ENCODE data around the gene SLC17A7.

The SLC17A7 gene

DNA sequence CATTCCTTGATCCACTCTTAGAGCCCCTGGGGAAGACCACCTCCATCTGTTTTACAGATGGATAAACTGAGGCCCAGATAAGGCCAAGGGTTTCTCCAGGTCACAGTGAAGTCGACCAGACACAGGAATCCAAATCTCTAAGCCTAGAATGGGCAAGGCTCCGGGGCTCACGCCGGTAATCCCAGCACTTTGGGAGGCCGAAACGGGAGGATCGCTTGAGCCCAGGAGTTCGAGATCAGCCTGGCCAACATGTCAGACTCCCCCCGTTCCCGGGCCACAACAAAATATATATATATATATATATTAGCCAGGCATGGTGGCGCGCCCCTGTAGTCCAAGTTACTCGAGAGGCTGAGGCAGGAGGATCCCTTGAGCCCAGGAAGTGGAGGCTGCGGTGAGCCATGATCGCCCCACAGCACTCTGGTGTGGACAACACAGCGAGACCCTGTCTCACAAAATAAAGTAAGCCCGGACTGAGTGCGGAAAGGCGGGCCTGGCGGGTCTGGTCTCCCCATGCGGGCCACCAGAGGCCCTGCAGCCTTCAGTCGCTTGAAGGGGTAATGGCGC is 45.5 kb upstream of the SLC17A7 start:
- Histone ChIP-seq H3K9ac (ENCODE audit: insufficient read length) (no peak overlapping the region), H3K27ac (0 out of 2 replicates have a peak overlapping the region, but pooled peaks have one; percentile 51), H3K36me3 (ENCODE audit: insufficient read depth, low read length) (peaks cover 43% of the 10 kb centered on the region), H3K4me3 (no peak overlapping the region), H3K9me3 (ENCODE audit: low read depth, low read length) (no peaks in the 10 kb centered on the region)
- no peak for DNase-seq (ENCODE audit: low read depth, low spot score)
- no peak for TF ChIP-seq FOXP2 (optimal IDR thresholded peaks at IDR 0.05; ENCODE audit: control extremely low read depth, extremely low read length, insufficient read depth)
- no peak for TF ChIP-seq POLR2AphosphoS5 (IDR thresholded peaks at IDR 0.05; ENCODE audit: borderline replicate concordance, low read depth, low read length)
- no peak for TF ChIP-seq EZH2 (IDR thresholded peaks at IDR 0.05)

DNA sequence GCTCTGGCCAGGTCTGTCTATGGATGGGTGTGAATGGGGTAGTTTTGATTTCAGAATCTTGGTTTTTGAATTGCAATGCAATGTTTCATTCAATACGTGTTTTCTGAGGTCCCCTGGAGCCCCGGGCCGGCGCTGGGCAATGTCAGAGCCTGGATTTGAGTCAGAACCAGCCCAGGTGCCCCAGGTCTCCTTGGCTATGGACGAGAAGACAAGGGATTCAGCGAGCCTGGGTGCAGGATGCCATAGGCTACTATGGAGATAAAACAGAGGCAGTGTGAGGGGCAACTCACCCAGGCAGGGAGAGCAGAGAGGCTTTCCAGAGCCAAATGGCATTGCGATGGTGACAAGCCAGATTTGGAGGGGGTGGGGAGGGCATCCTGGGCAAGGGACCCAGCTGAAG is 44.9 kb upstream of the SLC17A7 start:
- Histone ChIP-seq H3K36me3 (ENCODE audit: insufficient read depth, low read length) (peaks cover 38% of the 10 kb centered on the region), H3K9me3 (ENCODE audit: low read depth, low read length) (no peaks in the 10 kb centered on the region), H3K9ac (ENCODE audit: insufficient read length) (no peak overlapping the region), H3K27ac (no peak overlapping the region), H3K4me3 (no peak overlapping the region)
- no peak for DNase-seq (ENCODE audit: low read depth, low spot score)
- TF ChIP-seq EZH2 (IDR thresholded peaks at IDR 0.05), result no peak
- TF ChIP-seq FOXP2 (optimal IDR thresholded peaks at IDR 0.05; ENCODE audit: control extremely low read depth, extremely low read length, insufficient read depth), result no peak
- TF ChIP-seq POLR2AphosphoS5 (IDR thresholded peaks at IDR 0.05; ENCODE audit: borderline replicate concordance, low read depth, low read length), result no peak

DNA sequence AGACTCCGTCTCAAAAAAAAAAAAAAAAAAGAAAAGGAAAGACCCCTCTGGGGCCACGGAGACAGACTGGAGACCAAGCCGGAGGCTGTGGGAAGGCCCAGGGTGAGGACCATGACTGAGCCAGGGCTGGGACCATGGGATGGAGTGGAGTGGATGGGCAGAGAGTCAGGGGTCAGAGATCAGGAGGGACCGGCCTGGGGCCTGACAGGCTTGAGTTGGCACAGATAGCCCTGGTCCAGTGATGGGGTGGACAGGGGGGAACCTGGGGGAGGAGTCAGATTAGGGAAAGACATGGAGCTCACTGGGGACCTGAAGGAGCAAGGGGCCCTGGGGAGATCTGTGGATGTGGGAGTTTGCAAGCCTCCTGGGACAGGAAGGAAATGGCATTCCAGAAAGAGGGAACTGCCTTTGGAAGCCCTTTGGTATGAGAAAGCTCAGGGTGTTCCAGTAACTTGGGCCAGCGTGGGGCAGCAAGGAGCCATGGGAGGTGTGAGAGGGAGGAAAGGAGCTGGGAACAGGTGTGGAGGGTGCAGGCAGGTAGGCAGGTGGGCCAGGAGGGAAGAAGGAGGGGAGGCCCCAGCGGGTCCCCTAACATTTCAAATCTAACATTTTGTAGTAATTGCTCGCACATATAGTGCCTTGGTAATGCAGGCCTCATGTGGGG is 39.8 kb upstream of the SLC17A7 start:
- H3K4me3 ChIP-seq, result no peak overlapping the region
- H3K9me3 ChIP-seq (ENCODE audit: low read depth, low read length), result no peaks in the 10 kb centered on the region
- TF ChIP-seq POLR2AphosphoS5 (IDR thresholded peaks at IDR 0.05; ENCODE audit: borderline replicate concordance, low read depth, low read length) (no peak), EZH2 (IDR thresholded peaks at IDR 0.05) (no peak), FOXP2 (optimal IDR thresholded peaks at IDR 0.05; ENCODE audit: control extremely low read depth, extremely low read length, insufficient read depth) (no peak)
- no peaks in the 10 kb centered on the region for H3K36me3 ChIP-seq (ENCODE audit: insufficient read depth, low read length)
- H3K9ac ChIP-seq (ENCODE audit: insufficient read length), result no peak overlapping the region
- no peak overlapping the region for H3K27ac ChIP-seq
- no peak for DNase-seq (ENCODE audit: low read depth, low spot score)

DNA sequence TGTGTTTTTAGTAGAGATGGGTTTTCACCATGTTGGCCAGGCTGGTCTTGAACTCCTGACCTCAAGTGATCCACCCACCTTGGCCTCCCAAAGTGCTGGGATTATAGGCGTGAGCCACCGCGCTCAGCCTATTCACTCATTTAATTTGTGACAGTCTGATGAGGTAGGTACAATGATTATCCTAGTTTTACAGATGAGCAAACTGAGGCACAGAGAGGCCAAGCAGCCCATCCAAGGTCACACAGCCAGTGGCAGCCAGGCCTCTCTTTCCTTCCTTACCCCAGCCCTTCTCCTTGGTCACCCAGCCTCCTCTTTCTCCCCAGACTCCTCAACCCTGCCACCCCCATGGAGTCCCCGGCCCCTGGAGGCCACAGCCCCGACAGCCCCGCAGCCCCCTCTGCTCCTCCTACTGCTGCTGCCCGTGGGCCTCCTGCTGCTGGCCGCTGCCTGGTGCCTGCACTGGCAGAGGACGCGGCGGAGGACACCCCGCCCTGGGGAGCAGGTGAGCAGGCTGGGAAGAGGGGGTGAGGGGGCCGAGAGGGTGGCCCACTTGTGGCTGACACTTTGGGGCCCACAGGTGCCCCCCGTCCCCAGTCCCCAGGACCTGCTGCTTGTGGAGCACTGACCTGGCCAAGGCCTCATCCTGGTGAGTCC is 38.8 kb upstream of the SLC17A7 start:
- DNase-seq (ENCODE audit: low read depth, low spot score), result no peak
- H3K9me3 ChIP-seq (ENCODE audit: low read depth, low read length), result no peaks in the 10 kb centered on the region
- H3K27ac ChIP-seq, result no peak overlapping the region
- no peak overlapping the region for H3K4me3 ChIP-seq
- TF ChIP-seq FOXP2 (optimal IDR thresholded peaks at IDR 0.05; ENCODE audit: control extremely low read depth, extremely low read length, insufficient read depth), result no peak
- no peaks in the 10 kb centered on the region for H3K36me3 ChIP-seq (ENCODE audit: insufficient read depth, low read length)
- H3K9ac ChIP-seq (ENCODE audit: insufficient read length), result no peak overlapping the region

DNA sequence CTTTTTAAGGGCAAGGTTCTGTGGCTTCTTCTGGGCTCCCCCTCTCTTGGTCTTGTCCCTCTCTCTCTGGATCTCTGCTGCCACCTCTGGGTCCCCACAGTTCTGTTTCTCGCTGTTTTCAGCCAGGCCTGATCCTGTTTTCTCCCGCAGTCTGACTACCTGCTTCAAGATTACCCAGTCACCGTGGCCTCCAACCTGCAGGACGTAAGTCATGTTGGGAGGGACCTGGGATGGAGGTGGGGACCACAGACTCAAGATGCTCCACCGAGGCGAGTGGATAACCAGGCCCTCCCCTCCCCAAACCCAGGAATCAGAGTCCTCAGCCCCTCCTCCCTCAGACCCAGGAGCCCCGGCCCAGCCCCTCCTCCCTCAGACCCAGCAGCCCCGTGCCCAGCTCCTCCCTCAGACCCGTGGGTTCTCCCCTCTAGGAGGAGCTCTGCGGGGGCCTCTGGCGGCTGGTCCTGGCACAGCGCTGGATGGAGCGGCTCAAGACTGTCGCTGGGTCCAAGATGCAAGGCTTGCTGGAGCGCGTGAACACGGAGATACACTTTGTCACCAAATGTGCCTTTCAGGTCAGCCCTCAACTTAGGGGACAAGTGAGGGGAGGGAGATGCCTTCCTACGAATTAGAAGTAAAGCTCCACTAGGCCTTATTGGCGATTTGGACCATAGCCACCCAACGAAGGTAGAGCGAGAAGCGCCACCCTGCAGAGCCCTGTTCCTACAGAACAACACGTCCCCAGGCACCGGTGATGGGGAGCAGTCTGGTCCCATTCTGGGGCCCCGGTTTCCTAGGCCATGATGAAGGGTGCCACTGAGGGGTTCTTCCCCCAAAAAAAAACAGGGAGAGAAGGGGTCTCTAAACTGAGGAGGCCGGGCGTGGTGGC is 34.9 kb upstream of the SLC17A7 start:
- H3K4me3 ChIP-seq, result no peak overlapping the region
- no peaks in the 10 kb centered on the region for H3K9me3 ChIP-seq (ENCODE audit: low read depth, low read length)
- H3K9ac ChIP-seq (ENCODE audit: insufficient read length), result no peak overlapping the region
- DNase-seq (ENCODE audit: low read depth, low spot score), result no peak
- no peaks in the 10 kb centered on the region for H3K36me3 ChIP-seq (ENCODE audit: insufficient read depth, low read length)
- no peak overlapping the region; the same call in 1 of the 2 replicates for H3K27ac ChIP-seq
- no peak for TF ChIP-seq FOXP2 (optimal IDR thresholded peaks at IDR 0.05; ENCODE audit: control extremely low read depth, extremely low read length, insufficient read depth)
- TF ChIP-seq EZH2 (IDR thresholded peaks at IDR 0.05), result no peak
- TF ChIP-seq POLR2AphosphoS5 (IDR thresholded peaks at IDR 0.05; ENCODE audit: borderline replicate concordance, low read depth, low read length), result no peak

DNA sequence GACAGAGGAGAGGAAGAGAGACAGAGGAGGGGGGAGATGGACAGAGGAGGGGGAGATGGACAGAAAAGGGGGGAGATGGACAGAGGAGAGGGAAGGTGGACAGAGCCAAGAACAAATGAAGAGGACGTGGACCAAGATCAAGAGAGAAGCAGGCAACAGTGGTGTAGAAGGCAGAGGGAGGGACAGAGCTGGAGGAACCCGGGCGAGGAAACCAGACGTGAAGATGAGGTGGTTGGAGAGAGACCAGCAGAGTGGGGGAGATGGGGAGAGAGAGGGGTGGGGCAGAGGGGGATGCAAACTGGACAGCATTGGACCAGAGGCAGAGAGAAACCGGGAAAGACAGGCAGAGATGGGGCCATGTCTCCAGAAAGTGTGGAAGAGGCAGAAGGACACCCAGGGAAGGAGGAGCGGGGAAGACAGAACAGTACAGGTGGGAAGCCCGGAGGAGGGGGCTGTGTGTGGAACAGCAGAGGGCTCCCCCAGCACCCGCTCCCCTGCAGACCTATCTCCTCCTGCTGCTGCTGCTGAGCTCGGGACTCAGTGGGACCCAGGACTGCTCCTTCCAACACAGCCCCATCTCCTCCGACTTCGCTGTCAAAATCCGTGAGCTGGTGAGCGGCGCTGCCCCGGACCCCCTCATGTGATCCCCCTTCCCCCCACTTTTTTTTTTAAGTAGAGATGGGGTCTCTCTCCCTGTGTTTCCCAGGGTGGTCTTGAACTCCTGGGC is 34.0 kb upstream of the SLC17A7 start:
- TF ChIP-seq POLR2AphosphoS5 (IDR thresholded peaks at IDR 0.05; ENCODE audit: borderline replicate concordance, low read depth, low read length) (no peak), FOXP2 (optimal IDR thresholded peaks at IDR 0.05; ENCODE audit: control extremely low read depth, extremely low read length, insufficient read depth) (no peak), EZH2 (IDR thresholded peaks at IDR 0.05) (no peak)

DNA sequence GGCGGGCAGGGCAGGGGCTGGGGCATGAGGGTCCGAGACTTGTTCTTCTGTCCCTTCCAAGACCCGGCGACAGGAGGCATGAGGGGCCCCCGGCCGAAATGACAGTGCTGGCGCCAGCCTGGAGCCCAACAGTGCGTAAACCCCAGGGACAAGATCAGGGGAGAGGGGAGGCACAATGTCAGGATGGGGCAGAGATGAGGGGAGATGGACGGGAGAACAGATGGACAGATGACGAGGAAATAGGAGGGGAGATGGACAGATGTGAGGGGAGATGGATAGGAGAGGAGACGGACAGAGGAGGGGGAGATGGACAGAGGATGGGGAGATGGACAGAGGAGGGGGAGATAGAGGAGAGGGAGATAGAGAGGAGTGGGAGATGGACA is 33.2 kb upstream of the SLC17A7 start:
- no peak overlapping the region for H3K9ac ChIP-seq (ENCODE audit: insufficient read length)
- TF ChIP-seq FOXP2 (optimal IDR thresholded peaks at IDR 0.05; ENCODE audit: control extremely low read depth, extremely low read length, insufficient read depth) (no peak), EZH2 (IDR thresholded peaks at IDR 0.05) (no peak), POLR2AphosphoS5 (IDR thresholded peaks at IDR 0.05; ENCODE audit: borderline replicate concordance, low read depth, low read length) (no peak)
- no peak for DNase-seq (ENCODE audit: low read depth, low spot score)

More for the DNA sequence above, 34.0 kb upstream of the SLC17A7 start:
- Histone ChIP-seq H3K36me3 (ENCODE audit: insufficient read depth, low read length) (no peaks in the 10 kb centered on the region), H3K9ac (ENCODE audit: insufficient read length) (no peak overlapping the region), H3K4me3 (no peak overlapping the region), H3K27ac (no peak overlapping the region), H3K9me3 (ENCODE audit: low read depth, low read length) (no peaks in the 10 kb centered on the region)
- DNase-seq (ENCODE audit: low read depth, low spot score), result no peak

More for the DNA sequence above, 33.2 kb upstream of the SLC17A7 start:
- Histone ChIP-seq H3K36me3 (ENCODE audit: insufficient read depth, low read length) (peaks cover 4% of the 10 kb centered on the region; the same call in 1 of the 2 replicates), H3K9me3 (ENCODE audit: low read depth, low read length) (no peaks in the 10 kb centered on the region), H3K4me3 (peak overlapping the region; percentile 76), H3K27ac (no peak overlapping the region)

Data from SK-N-MC (cell line).